Skeletal muscle satellite cell (primary cell): Measurements from ENCODE around the gene TEX11.
"Not testable (repeated sequence)": the region's sequence is repeated elsewhere in the genome, so short reads cannot be mapped to it uniquely, and the experiment has no call there.

ENCODE experiments used
- H3K27me3 ChIP-seq: 2 replicates; pipeline ENCODE4 v1.7.0; 2013; ENCODE audit warnings: low read length; ENCODE audit not compliant: control insufficient read depth, insufficient read depth
- H3K36me3 ChIP-seq: 2 replicates; pipeline ENCODE4 v1.7.0; 2013; ENCODE audit warnings: mild to moderate bottlenecking, control low read depth, low read length; ENCODE audit not compliant: insufficient read depth
- H3K4me1 ChIP-seq: 2 replicates; pipeline ENCODE4 v1.7.0; 2013; ENCODE audit warnings: low read length; ENCODE audit not compliant: control insufficient read depth, insufficient read depth
- H3K4me2 ChIP-seq: 2 replicates; pipeline ENCODE4 v1.7.0; 2013; ENCODE audit warnings: mild to moderate bottlenecking, low read length
- H3K4me3 ChIP-seq: 2 replicates; pipeline ENCODE4 v1.7.0; 2013; ENCODE audit warnings: low read length
- H3K9ac ChIP-seq: 2 replicates; pipeline ENCODE4 v1.7.0; 2013; ENCODE audit warnings: mild to moderate bottlenecking, low read depth, low read length, moderate library complexity
- H3K9me3 ChIP-seq: replicated peaks from 2 replicates; pipeline ENCODE4 v1.7.0; 2013; ENCODE audit warnings: mild to moderate bottlenecking, control low read depth, low read length

Gene TEX11

GRCh38 chrX:70515692-70516091 lies 392.8 kb downstream of the TEX11 start:
- not testable (repeated sequence) for H3K4me2 ChIP-seq, H3K9me3 ChIP-seq, H3K36me3 ChIP-seq, H3K27me3 ChIP-seq, H3K4me3 ChIP-seq, H3K4me1 ChIP-seq, H3K9ac ChIP-seq

DNA sequence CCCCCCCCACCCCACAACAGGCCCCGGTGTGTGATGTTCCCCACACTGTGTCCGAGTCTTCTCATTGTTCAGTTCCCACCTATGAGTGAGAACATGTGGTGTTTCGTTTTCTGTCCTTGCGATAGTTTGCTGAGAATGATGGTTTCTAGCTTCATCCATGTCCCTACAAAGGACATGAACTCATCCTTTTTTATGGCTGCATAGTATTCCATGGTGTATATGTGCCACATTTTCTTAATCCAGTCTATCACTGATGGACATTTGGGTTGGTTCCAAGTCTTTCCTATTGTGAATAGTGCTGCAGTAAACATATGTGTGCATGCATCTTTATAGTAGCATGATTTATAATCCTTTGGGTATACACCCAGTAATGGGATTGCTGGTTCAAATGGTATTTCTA lies 393.2 kb downstream of the TEX11 start:
- H3K4me1 ChIP-seq, H3K4me3 ChIP-seq, H3K36me3 ChIP-seq, H3K9me3 ChIP-seq, H3K9ac ChIP-seq, H3K4me2 ChIP-seq, H3K27me3 ChIP-seq: not testable (repeated sequence)

DNA sequence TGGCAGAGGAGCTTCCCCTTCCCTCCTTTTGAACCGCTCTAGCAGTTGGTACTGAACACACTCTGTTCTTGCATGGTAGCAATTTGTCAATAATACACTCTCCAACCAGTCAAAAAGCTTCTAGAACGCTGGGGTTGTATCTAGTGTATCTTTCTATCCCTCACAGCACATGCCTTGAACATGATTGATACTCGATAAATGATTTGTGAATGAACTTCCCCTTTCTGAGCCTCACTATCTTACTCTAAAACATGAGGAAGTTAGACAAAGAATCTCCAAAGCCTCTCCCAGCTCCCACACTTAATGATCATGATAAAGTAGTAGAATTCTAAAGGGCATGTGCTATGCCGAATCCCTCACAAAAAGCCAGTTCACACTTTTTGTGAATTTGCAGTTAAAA lies 399.4 kb downstream of the TEX11 start:
- Histone ChIP-seq H3K4me2 (no peak overlapping the region), H3K9ac (no peak overlapping the region), H3K9me3 (no peaks in the 10 kb centered on the region), H3K4me3 (no peak overlapping the region), H3K36me3 (no peaks in the 10 kb centered on the region), H3K4me1 (peaks cover 5% of the 10 kb centered on the region), H3K27me3 (no peaks in the 10 kb centered on the region)

DNA sequence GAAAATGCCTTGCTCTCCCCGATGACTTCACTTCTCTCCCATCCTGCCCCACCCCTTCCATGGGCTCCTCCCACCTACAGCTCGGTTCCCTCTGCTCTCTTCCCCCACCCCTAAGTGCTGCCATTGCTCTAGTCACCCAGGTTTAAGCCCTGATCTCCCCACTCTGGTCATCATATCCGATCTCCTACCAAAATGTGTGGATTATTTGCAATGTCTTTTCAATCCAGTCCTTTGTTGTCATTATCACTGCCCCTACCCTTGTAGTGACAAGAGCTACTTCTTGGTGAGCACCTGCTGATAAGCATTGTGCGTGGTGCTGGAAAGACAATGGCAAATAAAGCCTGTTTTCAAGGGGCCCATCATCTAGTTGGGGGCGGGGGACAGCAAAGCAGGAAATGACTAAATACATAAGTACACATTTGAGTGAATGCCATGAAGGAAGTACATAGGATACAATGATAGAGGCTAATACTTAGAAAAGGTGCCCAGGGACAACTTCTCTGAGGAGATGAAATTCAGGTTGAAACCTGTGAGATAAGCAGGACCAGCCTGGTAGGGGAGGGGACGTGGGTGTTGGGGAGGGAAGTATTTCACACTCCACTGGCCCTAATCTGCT lies 400.1 kb downstream of the TEX11 start:
- no peaks in the 10 kb centered on the region for H3K9me3 ChIP-seq
- no peak overlapping the region for H3K4me2 ChIP-seq
- H3K4me1 ChIP-seq = peaks cover 5% of the 10 kb centered on the region
- H3K9ac ChIP-seq = no peak overlapping the region
- H3K36me3 ChIP-seq = no peaks in the 10 kb centered on the region
- H3K4me3 ChIP-seq = no peak overlapping the region
- H3K27me3 ChIP-seq = no peaks in the 10 kb centered on the region

DNA sequence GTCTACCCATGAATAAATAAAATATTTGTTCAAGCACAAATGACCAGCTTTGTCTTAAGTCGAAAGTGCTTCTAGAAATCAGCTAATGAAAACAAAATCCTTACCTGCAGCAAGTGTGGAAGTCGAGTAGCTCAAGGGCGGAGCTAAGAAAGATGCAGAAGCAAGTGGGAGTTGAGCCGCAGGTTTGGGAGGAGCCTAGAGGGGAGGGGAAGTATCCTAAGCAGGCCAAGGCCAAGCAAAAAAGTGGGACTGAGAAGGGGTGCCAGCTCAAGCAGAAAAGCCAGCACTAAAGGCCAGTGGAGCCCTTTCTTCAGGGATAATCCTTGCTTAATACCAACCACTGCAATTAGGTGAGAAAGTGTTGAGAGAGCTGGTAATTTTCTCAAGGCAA lies 403.1 kb downstream of the TEX11 start:
- no peaks in the 10 kb centered on the region for H3K9me3 ChIP-seq
- no peaks in the 10 kb centered on the region for H3K36me3 ChIP-seq
- no peak overlapping the region for H3K4me2 ChIP-seq
- no peak overlapping the region for H3K9ac ChIP-seq
- no peak overlapping the region for H3K4me3 ChIP-seq
- H3K4me1 ChIP-seq = peaks cover 5% of the 10 kb centered on the region
- no peaks in the 10 kb centered on the region for H3K27me3 ChIP-seq

DNA sequence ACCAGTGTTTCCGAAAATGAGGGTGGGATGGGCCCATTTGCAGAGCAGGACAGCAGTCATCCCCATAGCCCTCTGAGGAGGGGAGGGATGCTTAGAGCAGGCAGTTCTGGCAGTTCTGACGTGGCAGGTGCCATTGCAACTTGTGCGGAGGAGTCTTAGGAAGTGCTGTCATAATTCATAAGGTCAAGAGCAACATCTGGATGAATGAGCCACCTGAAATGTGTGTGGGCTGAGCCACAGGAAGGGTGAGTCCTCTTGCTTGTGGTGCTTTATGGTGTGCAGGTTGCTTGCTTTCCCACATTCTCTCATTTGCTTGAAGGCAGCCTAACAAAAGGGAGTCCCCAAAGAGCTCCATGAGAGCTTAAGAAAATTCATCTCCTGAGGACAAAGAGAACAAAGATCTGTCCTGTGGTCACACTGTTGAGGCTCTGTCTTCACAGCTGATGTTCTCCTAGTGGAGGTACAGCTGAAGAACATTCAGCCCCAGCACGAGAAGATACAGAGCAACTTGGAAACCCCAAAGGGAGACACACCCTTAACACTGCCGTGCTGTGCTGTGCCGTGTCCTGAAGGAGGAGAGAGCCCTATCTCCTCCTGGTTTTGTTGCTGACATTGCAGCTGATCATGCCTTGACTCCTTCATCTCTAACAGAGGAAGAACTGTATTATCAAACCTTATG lies 403.6 kb downstream of the TEX11 start:
- Histone ChIP-seq H3K4me3 (no peak overlapping the region), H3K4me1 (peaks cover 5% of the 10 kb centered on the region), H3K27me3 (no peaks in the 10 kb centered on the region), H3K9me3 (no peaks in the 10 kb centered on the region), H3K36me3 (no peaks in the 10 kb centered on the region), H3K4me2 (no peak overlapping the region), H3K9ac (no peak overlapping the region)

GRCh38 chrX:70500826-70501225 lies 407.7 kb downstream of the TEX11 start:
- no peaks in the 10 kb centered on the region for H3K36me3 ChIP-seq
- no peak overlapping the region for H3K4me3 ChIP-seq
- no peak overlapping the region for H3K9ac ChIP-seq
- H3K4me2 ChIP-seq = no peak overlapping the region
- no peaks in the 10 kb centered on the region for H3K9me3 ChIP-seq
- H3K4me1 ChIP-seq = no peaks in the 10 kb centered on the region
- no peaks in the 10 kb centered on the region for H3K27me3 ChIP-seq

GRCh38 chrX:70498129-70498528 lies 410.4 kb downstream of the TEX11 start:
- H3K9me3 ChIP-seq = no peaks in the 10 kb centered on the region
- no peaks in the 10 kb centered on the region for H3K27me3 ChIP-seq
- no peak overlapping the region for H3K4me2 ChIP-seq
- no peak overlapping the region for H3K9ac ChIP-seq
- H3K4me3 ChIP-seq = no peak overlapping the region
- no peaks in the 10 kb centered on the region for H3K4me1 ChIP-seq
- no peaks in the 10 kb centered on the region for H3K36me3 ChIP-seq

DNA sequence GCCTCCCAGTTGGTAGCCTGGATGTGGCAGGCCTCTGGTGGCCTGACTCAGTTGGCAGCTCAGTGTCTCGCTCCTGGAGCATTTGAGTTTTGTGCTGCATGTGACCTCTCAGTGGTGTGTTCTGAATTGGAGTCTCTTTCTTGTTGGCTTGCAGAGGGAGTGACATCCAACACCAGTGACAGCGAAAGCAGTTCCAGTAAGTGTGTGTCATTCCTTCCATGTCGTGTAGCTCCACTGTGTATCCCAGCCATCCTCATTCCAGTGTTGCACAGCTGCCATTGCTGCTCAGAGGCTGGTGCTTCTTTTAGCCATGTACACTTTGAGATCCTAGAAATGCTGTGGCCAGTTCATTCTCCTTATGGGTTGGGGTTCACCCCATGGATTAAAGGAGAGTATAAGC lies 411.5 kb downstream of the TEX11 start:
- Histone ChIP-seq H3K27me3 (no peaks in the 10 kb centered on the region), H3K4me3 (no peak overlapping the region), H3K9ac (no peak overlapping the region), H3K36me3 (no peaks in the 10 kb centered on the region), H3K9me3 (no peaks in the 10 kb centered on the region), H3K4me1 (no peaks in the 10 kb centered on the region), H3K4me2 (no peak overlapping the region)

DNA sequence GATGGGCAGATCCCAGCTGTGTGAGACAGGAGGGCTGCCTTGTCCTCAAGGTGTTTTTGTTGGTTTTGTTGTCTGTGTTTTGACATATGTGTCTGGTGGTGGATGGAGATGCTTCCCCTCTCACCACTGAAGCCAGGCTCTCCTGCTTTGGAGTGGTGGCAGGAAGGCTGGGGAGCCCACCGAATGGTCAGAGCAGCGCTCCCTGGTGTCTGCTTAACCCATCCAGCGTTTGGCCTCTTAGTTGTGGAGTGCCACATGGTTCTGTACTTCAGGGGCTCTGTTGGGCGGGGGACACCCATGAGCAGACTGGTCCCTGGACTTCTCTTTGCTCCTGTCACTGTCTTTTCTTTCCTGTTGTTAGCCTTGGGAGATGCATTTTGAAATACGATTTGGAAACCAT lies 412.0 kb downstream of the TEX11 start:
- no peaks in the 10 kb centered on the region for H3K36me3 ChIP-seq
- H3K4me2 ChIP-seq = no peak overlapping the region
- H3K27me3 ChIP-seq = no peaks in the 10 kb centered on the region
- no peaks in the 10 kb centered on the region for H3K9me3 ChIP-seq
- no peak overlapping the region for H3K9ac ChIP-seq
- H3K4me1 ChIP-seq = no peaks in the 10 kb centered on the region
- no peak overlapping the region for H3K4me3 ChIP-seq

DNA sequence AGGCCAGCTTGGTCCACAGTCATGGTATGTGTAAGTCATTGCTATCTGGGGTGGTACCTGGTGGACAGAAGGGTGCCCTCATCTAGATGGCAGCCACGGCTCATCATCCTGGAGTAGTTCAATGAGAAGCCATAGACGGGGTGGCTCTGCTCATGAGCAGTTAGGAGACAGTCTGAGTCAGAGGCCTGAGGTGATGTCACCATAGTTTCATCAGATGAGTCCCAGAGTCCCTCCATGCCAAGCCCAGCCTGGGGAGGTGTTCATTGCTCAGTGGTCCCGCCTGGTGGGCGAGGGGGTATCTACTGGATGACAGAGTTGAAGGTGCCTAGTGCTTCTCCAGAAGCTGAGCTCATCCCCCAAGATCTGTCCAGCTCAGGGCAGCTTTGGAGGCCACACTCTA lies 414.1 kb downstream of the TEX11 start:
- Histone ChIP-seq H3K27me3 (no peaks in the 10 kb centered on the region), H3K9me3 (no peaks in the 10 kb centered on the region), H3K4me3 (no peak overlapping the region), H3K4me1 (no peaks in the 10 kb centered on the region), H3K36me3 (no peaks in the 10 kb centered on the region), H3K4me2 (no peak overlapping the region), H3K9ac (no peak overlapping the region)

GRCh38 chrX:70488856-70489255 lies 419.7 kb downstream of the TEX11 start:
- Histone ChIP-seq H3K4me3 (no peak overlapping the region), H3K36me3 (no peaks in the 10 kb centered on the region), H3K4me2 (no peak overlapping the region), H3K4me1 (no peaks in the 10 kb centered on the region), H3K9me3 (no peaks in the 10 kb centered on the region), H3K9ac (no peak overlapping the region), H3K27me3 (no peaks in the 10 kb centered on the region)
